HCT116 (cell line): Measurements from ENCODE around the gene FKBP3. TPM values are rescaled to one million over a fixed set of nuclear protein-coding genes. Genes with fewer than 3 reads are reported as not detected.

Experiments used
- ATAC-seq: fragments of 200-7000 bp; cut with Tn5 transposase; 2 replicates; pipeline ENCODE4 v1.9.1; 2020; ENCODE audit warnings: mild to moderate bottlenecking, moderate library complexity
- BruUV-seq: library from RNA; stranded (reverse); fragments of 400-500 nt; replicated peaks from 2 replicates; lab custom pipeline; 2021; lab: Mats Ljungman, UMichigan
- CTCF ChIA-PET: fragments of 300-600 bp; sonication (Branson Sonifier 250); formaldehyde crosslinking; loops from one replicate; lab custom pipeline; 2021; ENCODE audit warnings: antibody characterized with exemption; lab: Charles Lee
- POLR2A ChIA-PET: fragments of 300-600, 350-600 bp; sonication (Branson Sonifier 250); formaldehyde crosslinking; loops from one replicate; lab custom pipeline; 2021; ENCODE audit warnings: antibody characterized with exemption; lab: Charles Lee
- RAD21 ChIA-PET, 2 experiments: fragments of 300-600 bp; sonication (Branson Sonifier 250); formaldehyde crosslinking; loops; one replicate each; lab custom pipeline; 2023; ENCODE audit warnings: low total read pairs in 2 of 2; ENCODE audit not compliant: uncharacterized antibody in 2 of 2, unreplicated experiment in 2 of 2, low non-redundant PET in 1 of 2; lab: Charles Lee
- DNase-seq: peaks from one replicate; pipeline ENCODE4 v3.0.0-alpha.2; 2010; ENCODE audit warnings: low read depth, low spot score
- H2AFZ ChIP-seq: fragments of 200-600 bp; shearing (Covaris generic), sonication (generic); 2 replicates; pipeline ENCODE4 v1.6.1; 2017; ENCODE audit warnings: low read depth, mixed run types, mixed read lengths, antibody characterized with exemption, low read length; ENCODE audit not compliant: poor library complexity, severe bottlenecking
- H3K27ac ChIP-seq: 2 replicates; pipeline ENCODE4 v1.5.1; 2012; ENCODE audit warnings: low read depth, low read length
- H3K27me3 ChIP-seq: fragments of 200-600 bp; sonication (generic); 2 replicates; pipeline ENCODE4 v1.6.1; 2016; ENCODE audit warnings: mixed run types, low read length, mixed read lengths; ENCODE audit not compliant: insufficient read depth
- H3K36me3 ChIP-seq, 2 experiments: fragments of 200-500 bp in 1 of 2; fragments of 200-600 bp in 1 of 2; sonication (Bioruptor generic) in 1 of 2; sonication (generic) in 1 of 2; 2 replicates each; pipeline versions ENCODE4 v1.5.1 to v1.6.1; 2014 to 2016; ENCODE audit warnings: low read length in 2 of 2, inconsistent platforms in 1 of 2, mixed read lengths in 1 of 2, mixed run types in 1 of 2; ENCODE audit not compliant: insufficient read depth in 2 of 2, control insufficient read depth in 1 of 2
- H3K4me1 ChIP-seq, 2 experiments: fragments of 200-600 bp in 1 of 2; sonication (generic) in 1 of 2; 2 replicates each; pipeline versions ENCODE4 v1.5.1 to v1.6.1; 2012 to 2017; ENCODE audit warnings: low read length in 2 of 2, inconsistent platforms in 1 of 2, mild to moderate bottlenecking in 1 of 2, mixed read lengths in 1 of 2, mixed run types in 1 of 2, moderate library complexity in 1 of 2; ENCODE audit not compliant: insufficient read depth in 2 of 2, control insufficient read depth in 1 of 2
- H3K4me2 ChIP-seq: fragments of 200-600 bp; sonication (generic); 2 replicates; pipeline ENCODE4 v1.6.1; 2017; ENCODE audit warnings: mixed run types, low read length, mixed read lengths
- H3K4me3 ChIP-seq, 2 experiments: fragments of 200-600 bp in 1 of 2; sonication (generic) in 1 of 2; replicated peaks in 1 of 2; 2 replicates each; pipeline ENCODE4 v1.5.1; 2011 to 2016; ENCODE audit warnings: low read length in 2 of 2, control low read depth in 1 of 2, low read depth in 1 of 2, mild to moderate bottlenecking in 1 of 2, mixed read lengths in 1 of 2, mixed run types in 1 of 2
- H3K79me2 ChIP-seq: fragments of 200-600 bp; sonication (generic); 2 replicates; pipeline ENCODE4 v1.6.1; 2017; ENCODE audit warnings: mild to moderate bottlenecking, mixed run types, low read length, moderate library complexity, mixed read lengths; ENCODE audit not compliant: insufficient read depth
- H3K9ac ChIP-seq: fragments of 200-600 bp; sonication (generic); 2 replicates; pipeline ENCODE4 v1.6.1; 2016; ENCODE audit warnings: low read length, mixed read lengths
- H3K9me2 ChIP-seq: fragments of 200-600 bp; sonication (generic), shearing (Covaris generic); 2 replicates; pipeline ENCODE4 v1.6.1; 2017; ENCODE audit warnings: mixed run types, mild to moderate bottlenecking, moderate library complexity; ENCODE audit not compliant: insufficient read depth
- H3K9me3 ChIP-seq, 2 experiments: fragments of 200-500 bp in 1 of 2; fragments of 200-600 bp in 1 of 2; sonication (Bioruptor generic) in 1 of 2; sonication (generic) in 1 of 2; 2 replicates each; pipeline ENCODE4 v1.6.1; 2014 to 2017; ENCODE audit warnings: low read length in 2 of 2, mixed read lengths in 2 of 2, inconsistent platforms in 1 of 2, low read depth in 1 of 2, mild to moderate bottlenecking in 1 of 2, mixed run types in 1 of 2, moderate library complexity in 1 of 2; ENCODE audit not compliant: control insufficient read depth in 1 of 2, insufficient read depth in 1 of 2
- H4K20me1 ChIP-seq: fragments of 200-600 bp; sonication (generic), shearing (Covaris generic); 2 replicates; pipeline ENCODE4 v1.6.1; 2017; ENCODE audit warnings: mixed run types, mild to moderate bottlenecking, moderate library complexity; ENCODE audit not compliant: insufficient read depth
- ATF3 ChIP-seq: IDR thresholded peaks from 2 replicates; pipeline ENCODE4 v1.6.1; 2012
- CTCF ChIP-seq, 3 experiments: fragments of 200-600 bp in 1 of 3; sonication (generic) in 1 of 3; IDR thresholded peaks in 2 of 3; conservative IDR thresholded peaks in 1 of 3; 2 replicates each; pipeline ENCODE4 v1.5.1; 2012 to 2017; ENCODE audit warnings: low read depth in 2 of 3, low read length in 2 of 3, antibody characterized with exemption in 1 of 3, borderline replicate concordance in 1 of 3, control low read depth in 1 of 3, mild to moderate bottlenecking in 1 of 3, mixed read lengths in 1 of 3, mixed run types in 1 of 3, moderate library complexity in 1 of 3; ENCODE audit not compliant: insufficient read depth in 1 of 3
- EGR1 ChIP-seq: IDR thresholded peaks from 2 replicates; pipeline ENCODE4 v1.6.1; 2012; ENCODE audit warnings: low read depth
- EZH2 ChIP-seq: fragments of 200-600 bp; sonication (generic); IDR thresholded peaks from 2 replicates; pipeline ENCODE4 v1.6.1; 2017; ENCODE audit warnings: antibody characterized with exemption, mixed run types
- FOSL1 ChIP-seq: IDR thresholded peaks from 2 replicates; pipeline ENCODE4 v1.6.1; 2012; ENCODE audit warnings: low read depth
- JUND ChIP-seq: IDR thresholded peaks from 2 replicates; pipeline ENCODE4 v1.6.1; 2012
- POLR2A ChIP-seq: IDR thresholded peaks from 2 replicates; pipeline ENCODE4 v1.7.0; 2011; ENCODE audit warnings: borderline replicate concordance; ENCODE audit not compliant: insufficient read depth, insufficient read length; ENCODE audit errors: extremely low read depth
- POLR2AphosphoS5 ChIP-seq: IDR thresholded peaks from 2 replicates; pipeline ENCODE4 v1.6.1; 2011; ENCODE audit warnings: mild to moderate bottlenecking, low read depth, low read length, moderate library complexity
- REST ChIP-seq: IDR thresholded peaks from 2 replicates; pipeline ENCODE4 v1.6.1; 2012; ENCODE audit warnings: low read depth
- SIN3A ChIP-seq: IDR thresholded peaks from 2 replicates; pipeline ENCODE4 v1.6.1; 2012; ENCODE audit warnings: low read depth
- SP1 ChIP-seq: IDR thresholded peaks from 2 replicates; pipeline ENCODE4 v1.6.1; 2012; ENCODE audit warnings: low read depth
- SRF ChIP-seq: IDR thresholded peaks from 2 replicates; pipeline ENCODE4 v1.6.1; 2012; ENCODE audit warnings: low read depth
- TCF7L2 ChIP-seq: IDR thresholded peaks from 2 replicates; pipeline ENCODE4 v1.7.0; 2011; ENCODE audit warnings: borderline replicate concordance, inconsistent platforms; ENCODE audit not compliant: insufficient read depth, insufficient read length; ENCODE audit errors: extremely low read depth
- ZBTB33 ChIP-seq: IDR thresholded peaks from 2 replicates; pipeline ENCODE4 v1.6.1; 2011; ENCODE audit warnings: mild to moderate bottlenecking, low read length, moderate library complexity; ENCODE audit not compliant: insufficient replicate concordance; ENCODE audit errors: extremely low read depth
- ZFX ChIP-seq: fragments of 450-650 bp; IDR thresholded peaks from 2 replicates; pipeline ENCODE4 v1.6.1; 2017
- ZNF274 ChIP-seq: fragments of 200-500 bp; sonication (Bioruptor generic); IDR thresholded peaks from 2 replicates; pipeline ENCODE4 v1.6.1; 2014; ENCODE audit warnings: mild to moderate bottlenecking, low read depth, low read length, inconsistent platforms
- intact Hi-C: fragments of 100-400 bp; cut with micrococcal nuclease; formaldehyde crosslinking; loops from 2 replicates; pipeline ENCODE4 v1.10.0; 2022
- total RNA-seq: library from RNA; stranded (reverse); gene quantifications from one replicate; pipeline ENCODE4 v1.2.1, GENCODE V29; 2021; ENCODE audit not compliant: unreplicated experiment

Gene FKBP3
- total RNA-seq, 1 experiment from 2014 or later, result 67.8 TPM

- no TSS peak for BruUV-seq
- Histone ChIP-seq H3K9me3 (no peaks in the 10 kb centered on the region), H3K9ac (no peak overlapping the region), H3K27ac (no peak overlapping the region), H3K79me2 (no peaks in the 10 kb centered on the region), H3K36me3 (no peaks in the 10 kb centered on the region), H3K4me1 (no peaks in the 10 kb centered on the region), H3K4me2 (no peak overlapping the region), H3K9me2 (no peaks in the 10 kb centered on the region), H2AFZ (no peak overlapping the region), H3K27me3 (no peaks in the 10 kb centered on the region), H3K4me3 (no peak overlapping the region), H4K20me1 (no peaks in the 10 kb centered on the region)
- DNase-seq (no peak), ATAC-seq (no peak)
- intact Hi-C loops, result no loop called here
- ChIA-PET RAD21 (no interaction called here), CTCF (no interaction called here), POLR2A (no interaction called here)
- no peak for TF ChIP-seq SRF
- no peak for TF ChIP-seq ZBTB33
- no peak for TF ChIP-seq JUND
- TF ChIP-seq CTCF (IDR thresholded peaks at IDR 0.05 in 2 of 3, conservative IDR thresholded peaks at IDR 0.05 in 1 of 3; ENCODE audit: borderline replicate concordance in 1 of 3, insufficient read depth in 1 of 3, low read depth in 2 of 3, low read length in 2 of 3), result no peak
- TF ChIP-seq TCF7L2, result no peak
- TF ChIP-seq SIN3A, result no peak
- TF ChIP-seq EGR1, result no peak
- no peak for TF ChIP-seq ATF3
- no peak for TF ChIP-seq POLR2AphosphoS5
- TF ChIP-seq FOSL1, result no peak
- no peak for TF ChIP-seq EZH2
- TF ChIP-seq POLR2A, result no peak
- TF ChIP-seq REST, result no peak
- TF ChIP-seq ZFX, result no peak
- no peak for TF ChIP-seq SP1
- no peak for TF ChIP-seq ZNF274
These were observed 64.1 kb downstream of the FKBP3 start for GRCh38 chr14:45070215-45070614.
